ENCODE measurements around the gene PIK3R5.

DNA sequence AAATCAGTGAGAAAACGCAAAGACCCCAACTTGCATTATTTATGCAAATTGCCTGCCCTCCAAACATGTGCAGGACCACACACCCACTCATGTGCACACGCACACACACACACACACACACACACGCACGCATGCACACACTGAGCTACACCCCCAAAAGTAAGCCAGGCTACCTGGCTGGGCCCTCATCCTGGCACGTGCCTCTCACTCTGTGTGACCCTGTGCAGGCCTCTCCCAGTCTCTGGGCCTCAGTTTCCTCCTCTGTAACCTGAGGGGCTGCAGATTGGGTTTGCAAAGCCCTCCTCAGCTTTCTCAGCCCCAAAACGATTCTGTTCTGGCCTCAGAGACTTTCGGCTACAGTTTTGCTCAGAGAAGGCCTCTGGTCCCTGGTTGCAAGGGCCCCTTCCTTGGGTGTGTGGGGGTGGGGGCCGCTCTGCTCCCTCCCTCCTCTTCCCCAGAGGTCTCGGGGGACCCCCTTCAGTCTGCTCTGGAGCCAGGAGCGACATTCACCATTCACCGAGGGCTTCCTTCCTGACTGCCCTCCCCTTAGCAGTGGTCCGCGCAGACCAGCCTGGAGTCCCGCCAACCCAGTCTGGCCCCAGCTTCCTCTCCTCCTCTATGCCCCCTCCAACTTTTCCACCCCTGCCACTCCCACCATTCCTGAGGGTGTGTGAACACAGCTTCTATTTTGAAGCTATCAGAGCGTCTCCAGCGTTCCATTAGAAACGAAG lies 92.6 kb downstream of the PIK3R5 start:
- TF ChIP-seq POLR2A (IDR thresholded peaks at IDR 0.05; ENCODE audit: low read length) = no peak
- no peak for TF ChIP-seq GATA1 (IDR thresholded peaks at IDR 0.05; ENCODE audit: low read depth, low read length)

Data from erythroblast (primary cell).